Panc1 (cell line): Measurements from ENCODE around the gene SNX2. TPM values are rescaled to one million over a fixed set of nuclear protein-coding genes. Genes with fewer than 3 reads are reported as not detected.

ENCODE experiments used
- ATAC-seq: fragments of 200-7000 bp; cut with Tn5 transposase; 2 replicates; pipeline ENCODE4 v1.9.1; 2020; ENCODE audit warnings: mild to moderate bottlenecking, moderate library complexity
- BruUV-seq: library from RNA; stranded (reverse); fragments of 400-500 nt; replicated peaks from 2 replicates; lab custom pipeline; 2021; lab: Mats Ljungman, UMichigan
- CTCF ChIA-PET: fragments of 300-600 bp; sonication (Branson Sonifier 250); formaldehyde crosslinking; loops from one replicate; lab custom pipeline; 2022; ENCODE audit warnings: antibody characterized with exemption; lab: Charles Lee
- POLR2A ChIA-PET: fragments of 300-600 bp; sonication (Branson Sonifier 250); formaldehyde crosslinking; loops from one replicate; lab custom pipeline; 2022; ENCODE audit warnings: antibody characterized with exemption; lab: Charles Lee
- DNase-seq: peaks from one replicate; pipeline ENCODE4 v3.0.0-alpha.2; 2010; ENCODE audit warnings: low read depth, low spot score
- H3K27ac ChIP-seq: 2 replicates; pipeline ENCODE4 v1.5.1; 2011; ENCODE audit warnings: mild to moderate bottlenecking, low read length, inconsistent platforms
- H3K27me3 ChIP-seq: fragments of 200-500 bp; sonication (Bioruptor generic); 2 replicates; pipeline ENCODE4 v1.6.0; 2014; ENCODE audit warnings: low read length, inconsistent platforms; ENCODE audit not compliant: control insufficient read depth, insufficient read depth
- H3K36me3 ChIP-seq: fragments of 200-500 bp; sonication (Bioruptor generic); 2 replicates; pipeline ENCODE4 v1.5.1; 2014; ENCODE audit warnings: inconsistent platforms, mild to moderate bottlenecking, low read length, moderate library complexity; ENCODE audit not compliant: control insufficient read depth, insufficient read depth
- H3K4me1 ChIP-seq: 2 replicates; pipeline ENCODE4 v1.5.1; 2011; ENCODE audit warnings: inconsistent platforms, mild to moderate bottlenecking, low read length, moderate library complexity; ENCODE audit not compliant: control insufficient read depth, insufficient read depth
- H3K4me3 ChIP-seq, 2 experiments: 2 replicates each; pipeline ENCODE4 v1.5.1; 2011 to 2012; ENCODE audit warnings: low read depth in 2 of 2, low read length in 2 of 2, mild to moderate bottlenecking in 2 of 2, inconsistent platforms in 1 of 2, moderate library complexity in 1 of 2
- H3K9me3 ChIP-seq: fragments of 200-500 bp; sonication (Bioruptor generic); 2 replicates; pipeline ENCODE4 v1.5.1; 2014; ENCODE audit warnings: low read depth, mild to moderate bottlenecking, inconsistent platforms, low read length, moderate library complexity; ENCODE audit not compliant: control insufficient read depth, insufficient read depth
- POLR2AphosphoS5 ChIP-seq: IDR thresholded peaks from 2 replicates; pipeline ENCODE4 v1.6.1; 2012; ENCODE audit warnings: mild to moderate bottlenecking, low read depth, low read length, moderate library complexity
- SIN3A ChIP-seq: IDR thresholded peaks from 2 replicates; pipeline ENCODE4 v1.6.1; 2012; ENCODE audit warnings: low read depth, mild to moderate bottlenecking, low read length, moderate library complexity, borderline replicate concordance; ENCODE audit not compliant: insufficient read depth
- TCF7L2 ChIP-seq: IDR thresholded peaks from 2 replicates; pipeline ENCODE4 v1.6.1; 2011; ENCODE audit warnings: mild to moderate bottlenecking, low read depth, low read length, inconsistent platforms
- in situ Hi-C: cut with HindIII; loops from 2 replicates; pipeline ENCODE4 v1.10.0; 2016; ENCODE audit warnings: low sequenced_read_pairs, low pct_unique_long_range_greater_than_20kb
- intact Hi-C: fragments of 100-400 bp; cut with micrococcal nuclease; formaldehyde crosslinking; loops from one replicate; pipeline ENCODE4 v1.10.0; 2022; ENCODE audit not compliant: unreplicated experiment
- total RNA-seq: library from RNA; stranded (reverse); gene quantifications from one replicate; pipeline ENCODE4 v1.2.1, GENCODE V29; 2021; ENCODE audit not compliant: unreplicated experiment
- TF ChIP-seq, protein P1 (sequence below): fragments of 450-650 bp; IDR thresholded peaks from 2 replicates; pipeline ENCODE4 v1.5.1; 2017; ENCODE audit warnings: mild to moderate bottlenecking
- TF ChIP-seq, protein P2 (sequence below), 2 experiments: IDR thresholded peaks; 2 replicates each; pipeline ENCODE4 v1.6.1; 2011 to 2012; ENCODE audit warnings: low read depth in 2 of 2, control low read depth in 1 of 2, low read length in 1 of 2, mild to moderate bottlenecking in 1 of 2, moderate library complexity in 1 of 2; ENCODE audit not compliant: insufficient read depth in 1 of 2

Gene SNX2
- total RNA-seq, 1 experiment from 2014 or later = 66.8 TPM

DNA sequence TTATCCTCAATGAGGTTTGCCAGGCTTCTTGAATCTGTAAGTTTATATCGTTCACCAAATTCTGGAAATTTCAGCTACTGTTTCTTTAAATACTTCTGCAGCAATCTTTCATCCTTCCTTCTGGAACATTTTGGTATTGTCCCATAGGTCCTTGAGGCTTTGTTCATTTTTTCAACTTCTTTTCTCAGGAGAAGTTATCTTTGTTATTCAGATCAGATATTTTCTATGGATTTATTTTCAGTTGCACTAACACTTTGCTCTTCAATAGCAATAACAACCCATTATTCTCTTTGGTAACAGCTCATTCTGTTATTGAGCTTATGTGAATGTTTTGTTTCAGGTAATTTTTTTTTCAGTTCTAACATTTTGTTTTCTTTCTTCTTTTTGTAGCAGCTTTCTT is 13.5 kb downstream of the SNX2 start:
- Histone ChIP-seq H3K9me3 (peaks cover 4% of the 10 kb centered on the region; the same call in 1 of the 2 replicates), H3K27me3 (no peaks in the 10 kb centered on the region), H3K36me3 (no peaks in the 10 kb centered on the region), H3K27ac (no peak overlapping the region), H3K4me3 (no peak overlapping the region), H3K4me1 (no peaks in the 10 kb centered on the region; the same call in 1 of the 2 replicates)
- CTCF ChIA-PET = no interaction called here
- TF ChIP-seq, protein P1, sequence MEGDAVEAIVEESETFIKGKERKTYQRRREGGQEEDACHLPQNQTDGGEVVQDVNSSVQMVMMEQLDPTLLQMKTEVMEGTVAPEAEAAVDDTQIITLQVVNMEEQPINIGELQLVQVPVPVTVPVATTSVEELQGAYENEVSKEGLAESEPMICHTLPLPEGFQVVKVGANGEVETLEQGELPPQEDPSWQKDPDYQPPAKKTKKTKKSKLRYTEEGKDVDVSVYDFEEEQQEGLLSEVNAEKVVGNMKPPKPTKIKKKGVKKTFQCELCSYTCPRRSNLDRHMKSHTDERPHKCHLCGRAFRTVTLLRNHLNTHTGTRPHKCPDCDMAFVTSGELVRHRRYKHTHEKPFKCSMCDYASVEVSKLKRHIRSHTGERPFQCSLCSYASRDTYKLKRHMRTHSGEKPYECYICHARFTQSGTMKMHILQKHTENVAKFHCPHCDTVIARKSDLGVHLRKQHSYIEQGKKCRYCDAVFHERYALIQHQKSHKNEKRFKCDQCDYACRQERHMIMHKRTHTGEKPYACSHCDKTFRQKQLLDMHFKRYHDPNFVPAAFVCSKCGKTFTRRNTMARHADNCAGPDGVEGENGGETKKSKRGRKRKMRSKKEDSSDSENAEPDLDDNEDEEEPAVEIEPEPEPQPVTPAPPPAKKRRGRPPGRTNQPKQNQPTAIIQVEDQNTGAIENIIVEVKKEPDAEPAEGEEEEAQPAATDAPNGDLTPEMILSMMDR = no peak
- TF ChIP-seq, protein P2, sequence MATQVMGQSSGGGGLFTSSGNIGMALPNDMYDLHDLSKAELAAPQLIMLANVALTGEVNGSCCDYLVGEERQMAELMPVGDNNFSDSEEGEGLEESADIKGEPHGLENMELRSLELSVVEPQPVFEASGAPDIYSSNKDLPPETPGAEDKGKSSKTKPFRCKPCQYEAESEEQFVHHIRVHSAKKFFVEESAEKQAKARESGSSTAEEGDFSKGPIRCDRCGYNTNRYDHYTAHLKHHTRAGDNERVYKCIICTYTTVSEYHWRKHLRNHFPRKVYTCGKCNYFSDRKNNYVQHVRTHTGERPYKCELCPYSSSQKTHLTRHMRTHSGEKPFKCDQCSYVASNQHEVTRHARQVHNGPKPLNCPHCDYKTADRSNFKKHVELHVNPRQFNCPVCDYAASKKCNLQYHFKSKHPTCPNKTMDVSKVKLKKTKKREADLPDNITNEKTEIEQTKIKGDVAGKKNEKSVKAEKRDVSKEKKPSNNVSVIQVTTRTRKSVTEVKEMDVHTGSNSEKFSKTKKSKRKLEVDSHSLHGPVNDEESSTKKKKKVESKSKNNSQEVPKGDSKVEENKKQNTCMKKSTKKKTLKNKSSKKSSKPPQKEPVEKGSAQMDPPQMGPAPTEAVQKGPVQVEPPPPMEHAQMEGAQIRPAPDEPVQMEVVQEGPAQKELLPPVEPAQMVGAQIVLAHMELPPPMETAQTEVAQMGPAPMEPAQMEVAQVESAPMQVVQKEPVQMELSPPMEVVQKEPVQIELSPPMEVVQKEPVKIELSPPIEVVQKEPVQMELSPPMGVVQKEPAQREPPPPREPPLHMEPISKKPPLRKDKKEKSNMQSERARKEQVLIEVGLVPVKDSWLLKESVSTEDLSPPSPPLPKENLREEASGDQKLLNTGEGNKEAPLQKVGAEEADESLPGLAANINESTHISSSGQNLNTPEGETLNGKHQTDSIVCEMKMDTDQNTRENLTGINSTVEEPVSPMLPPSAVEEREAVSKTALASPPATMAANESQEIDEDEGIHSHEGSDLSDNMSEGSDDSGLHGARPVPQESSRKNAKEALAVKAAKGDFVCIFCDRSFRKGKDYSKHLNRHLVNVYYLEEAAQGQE (IDR thresholded peaks at IDR 0.05; ENCODE audit: insufficient read depth in 1 of 2, low read depth in 2 of 2, low read length in 1 of 2) = no peak
- TF ChIP-seq TCF7L2 (no peak), SIN3A (no peak), POLR2AphosphoS5 (no peak)
- intact Hi-C loops = no loop called here
- POLR2A ChIA-PET = no interaction called here
- in situ Hi-C loops = no loop called here
- no peak for DNase-seq
- BruUV-seq = no TSS peak
- no peak for ATAC-seq

DNA sequence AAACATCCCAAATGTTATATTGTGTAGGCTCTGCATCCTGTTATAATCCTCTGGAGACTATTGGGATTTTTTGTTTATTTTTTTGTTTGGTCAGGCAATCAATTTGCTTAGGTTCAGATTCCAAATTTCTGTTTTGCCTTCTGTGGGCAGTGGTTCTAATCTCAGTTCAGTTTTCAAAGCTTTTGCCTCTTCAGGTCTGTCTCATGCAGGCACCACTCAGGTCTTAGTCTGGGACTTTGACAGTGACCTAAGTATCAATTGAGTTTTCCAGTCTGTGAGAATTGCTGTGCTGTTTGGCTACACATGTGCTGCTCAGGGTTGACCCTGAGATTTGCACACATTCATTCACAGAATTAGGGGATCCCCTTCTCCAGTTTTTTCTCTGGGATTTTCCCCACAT is 14.1 kb downstream of the SNX2 start:
- no peak for ATAC-seq
- Histone ChIP-seq H3K4me1 (no peaks in the 10 kb centered on the region; the same call in 1 of the 2 replicates), H3K27me3 (no peaks in the 10 kb centered on the region), H3K36me3 (no peaks in the 10 kb centered on the region), H3K9me3 (peaks cover 4% of the 10 kb centered on the region; the same call in 1 of the 2 replicates), H3K4me3 (no peak overlapping the region), H3K27ac (no peak overlapping the region)
- in situ Hi-C loops = no loop called here
- BruUV-seq = no TSS peak
- intact Hi-C loops = no loop called here
- no peak for DNase-seq
- CTCF ChIA-PET = no interaction called here
- POLR2A ChIA-PET = no interaction called here
- TF ChIP-seq TCF7L2 (no peak), SIN3A (no peak), POLR2AphosphoS5 (no peak)
- TF ChIP-seq, protein P1 = no peak
- TF ChIP-seq, protein P2 (IDR thresholded peaks at IDR 0.05; ENCODE audit: insufficient read depth in 1 of 2, low read depth in 2 of 2, low read length in 1 of 2) = no peak
